ENCODE measurements around the gene ANO7.

Gene ANO7

DNA sequence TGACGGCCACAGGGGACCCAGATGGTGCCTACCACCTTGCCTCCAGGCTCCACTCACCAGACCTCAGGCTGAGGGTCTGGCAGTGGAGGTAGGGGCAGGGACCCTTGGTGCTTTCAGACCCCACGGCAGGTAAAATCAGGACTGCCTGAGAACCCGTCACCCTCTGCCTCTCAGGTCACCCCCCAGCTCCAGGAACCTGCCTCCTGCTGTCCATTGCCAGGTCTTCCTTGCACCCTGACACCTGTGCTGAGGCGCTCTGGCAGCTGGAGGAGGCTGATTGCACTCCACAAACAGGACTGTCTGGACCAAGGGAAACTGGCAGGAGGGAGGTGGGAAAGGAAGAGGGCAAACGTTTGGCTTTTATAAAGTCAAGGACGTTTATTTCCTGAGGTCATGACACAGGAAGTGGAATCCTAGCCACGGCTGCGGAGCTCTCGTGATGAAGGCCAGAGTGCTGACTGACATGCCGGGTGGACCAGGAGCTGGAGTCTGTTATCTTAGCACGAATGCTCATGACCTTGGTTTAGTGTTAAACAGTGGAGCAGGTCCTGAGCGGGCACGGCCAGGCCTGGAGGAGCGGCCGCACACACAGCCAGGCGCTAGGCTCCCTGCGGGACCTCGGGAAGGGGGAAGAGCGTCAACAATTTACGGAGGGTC, 40.5 kb downstream of the ANO7 start:
- DNase-seq: no peak

DNA sequence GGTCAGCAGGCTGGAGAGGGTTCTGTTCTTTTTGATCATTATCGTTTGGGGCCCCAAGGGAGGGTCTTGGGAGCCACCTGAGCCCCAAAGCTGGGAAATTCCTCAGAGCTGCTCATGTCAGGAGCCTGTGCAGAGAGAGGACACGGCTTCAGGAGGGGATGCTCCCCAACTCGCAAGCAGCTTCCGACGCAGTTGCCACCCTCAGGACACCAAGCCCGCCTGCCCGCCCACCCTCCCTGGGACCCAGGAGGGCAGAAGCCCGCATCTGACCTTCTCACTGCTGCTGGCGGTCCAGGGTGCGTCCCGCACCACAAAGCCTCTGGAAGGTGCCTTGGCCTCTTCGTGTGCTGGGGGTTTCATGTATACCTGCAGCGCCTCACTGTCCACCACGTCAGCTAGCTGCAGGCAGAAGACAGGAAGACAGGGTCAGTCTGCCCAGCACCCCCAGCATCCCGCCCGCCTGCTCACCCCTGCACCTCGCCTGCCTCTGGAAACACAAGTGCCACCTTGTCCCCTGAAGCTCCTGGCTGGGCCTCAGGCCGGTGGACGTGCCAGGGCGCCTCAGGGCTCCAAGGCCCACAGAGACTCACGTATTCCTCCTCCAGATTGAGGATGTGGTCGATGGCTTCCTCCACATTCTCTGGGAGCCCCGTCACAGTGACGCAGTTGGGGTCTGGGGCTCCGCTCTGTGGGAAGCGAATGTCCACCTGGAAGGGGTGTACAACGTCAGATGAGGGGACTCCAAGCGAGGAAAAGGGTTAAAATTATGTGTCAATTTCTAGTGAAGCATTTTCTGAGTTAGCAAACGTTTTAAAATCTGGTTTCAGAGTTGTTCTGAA, 41.3 kb downstream of the ANO7 start:
- DNase-seq: no peak

DNA sequence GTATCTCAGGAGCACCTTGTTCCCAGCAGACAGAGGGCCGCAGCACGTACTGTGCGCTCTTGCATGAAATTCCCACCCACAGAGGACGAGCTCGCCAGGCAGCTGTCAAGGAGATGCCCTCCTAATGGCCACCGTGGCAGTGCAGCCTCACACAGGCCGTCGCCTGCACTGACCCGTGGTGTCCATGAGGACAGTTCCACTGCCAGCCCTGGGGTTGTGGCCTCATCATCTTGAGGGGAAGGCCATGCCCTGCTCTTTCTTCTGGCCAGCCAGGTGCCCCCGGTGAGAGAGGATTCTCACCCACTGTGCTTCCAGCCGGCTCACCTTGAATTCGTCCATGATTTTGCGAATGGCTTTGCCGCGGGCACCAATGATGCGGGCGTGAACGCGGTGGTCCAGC, 42.0 kb downstream of the ANO7 start:
- DNase-seq: no peak

DNA sequence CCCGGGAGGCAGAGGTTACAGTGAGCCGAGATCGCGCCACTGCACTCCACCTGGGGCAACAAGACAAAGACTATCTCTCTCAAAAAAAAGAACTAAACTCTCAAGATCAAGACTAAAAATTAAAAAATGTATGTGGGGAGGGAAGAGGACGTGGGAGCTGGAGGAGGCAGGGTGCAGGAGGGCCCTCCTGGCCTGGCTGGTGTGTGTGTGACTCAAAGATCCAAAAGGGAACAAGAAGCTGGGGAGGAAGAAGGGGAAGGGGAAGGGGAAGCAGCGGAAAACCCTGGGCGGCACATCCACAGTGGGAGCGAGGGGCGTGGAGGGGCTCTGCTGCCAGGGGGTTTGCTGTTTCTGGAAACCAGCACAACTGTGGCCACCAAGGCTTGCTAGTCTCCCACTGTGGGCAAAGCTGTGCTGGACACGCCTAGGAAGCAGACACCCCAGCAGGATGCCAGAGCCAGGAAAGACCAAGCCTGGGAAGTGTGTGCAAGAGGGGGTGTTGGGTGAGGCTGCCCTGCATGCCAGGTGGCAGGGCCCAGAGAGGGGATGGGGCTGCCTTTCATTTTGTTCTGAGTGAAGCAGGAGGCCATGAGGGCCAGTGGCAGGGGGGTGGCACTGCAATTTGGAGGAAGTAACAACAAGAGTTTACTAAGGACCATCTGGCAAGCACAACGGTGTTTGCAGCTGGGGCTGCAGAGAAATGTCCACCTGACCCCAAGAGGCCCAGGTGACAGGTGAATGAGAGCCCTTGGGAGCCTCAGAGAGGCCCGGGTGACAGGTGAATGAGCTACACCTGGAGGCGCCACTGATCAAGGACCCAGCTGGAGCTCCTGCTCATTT, 44.5 kb downstream of the ANO7 start:
- DNase-seq: no peak

GRCh38 chr2:241234066-241234790, 45.8 kb downstream of the ANO7 start:
- no peak for DNase-seq

- no peak for DNase-seq
Measured at GRCh38 chr2:241234962-241235740, 46.7 kb downstream of the ANO7 start.

DNA sequence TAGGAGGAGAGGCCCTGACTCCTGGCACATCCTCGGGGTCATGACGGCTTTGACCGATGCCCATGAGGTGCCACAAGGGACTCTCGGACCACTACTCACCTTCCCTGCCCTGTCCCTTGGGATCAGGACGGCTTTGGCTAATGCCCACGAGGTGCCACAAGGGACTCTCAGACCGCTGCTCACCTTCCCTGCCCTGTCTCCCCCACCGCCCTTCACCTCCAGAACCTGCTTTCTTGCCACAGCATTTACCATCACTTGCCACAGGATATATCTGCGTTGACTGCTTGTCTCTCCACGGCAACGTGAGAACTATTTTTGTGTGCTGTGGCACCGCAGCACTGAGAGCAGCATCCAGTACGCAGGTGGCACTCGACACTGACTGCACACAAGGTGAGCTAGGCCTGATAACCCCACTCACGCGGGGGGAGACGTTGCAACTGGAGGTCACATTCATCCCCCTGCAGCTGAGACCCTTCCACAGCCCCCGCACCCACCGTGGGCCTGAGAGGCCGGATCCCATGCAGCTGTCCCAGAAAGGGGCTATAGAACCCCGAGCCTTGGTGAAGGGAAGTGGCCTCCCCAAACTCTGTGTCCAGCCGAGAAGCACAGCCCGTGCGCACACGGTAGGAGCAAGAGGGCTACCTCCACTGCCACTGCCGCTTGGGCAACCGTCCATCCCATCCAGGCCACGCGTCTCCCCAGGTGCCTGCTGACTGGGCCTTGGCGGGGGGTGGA, 47.5 kb downstream of the ANO7 start:
- no peak for DNase-seq

DNA sequence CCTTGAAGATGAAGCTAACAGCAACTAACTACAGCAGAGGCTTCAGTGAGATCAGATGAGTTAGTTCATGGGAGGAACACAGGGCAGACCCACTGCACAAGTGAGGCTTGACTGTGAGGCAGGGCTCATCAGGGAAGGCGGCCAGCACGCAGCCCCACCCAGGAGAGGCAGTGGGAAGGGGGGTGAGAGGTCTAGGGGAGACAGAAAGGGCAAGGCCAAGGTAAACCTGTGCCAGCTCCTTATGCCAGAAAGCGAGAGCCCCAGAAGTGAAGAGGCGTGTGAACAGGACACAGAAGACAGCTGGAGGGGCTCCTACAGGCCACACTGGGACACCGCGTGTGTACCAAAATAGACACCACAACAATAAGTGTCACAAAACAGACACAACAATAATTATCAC, 48.6 kb downstream of the ANO7 start:
- no peak for DNase-seq

GRCh38 chr2:241237949-241238371, 49.5 kb downstream of the ANO7 start:
- DNase-seq: no peak

DNA sequence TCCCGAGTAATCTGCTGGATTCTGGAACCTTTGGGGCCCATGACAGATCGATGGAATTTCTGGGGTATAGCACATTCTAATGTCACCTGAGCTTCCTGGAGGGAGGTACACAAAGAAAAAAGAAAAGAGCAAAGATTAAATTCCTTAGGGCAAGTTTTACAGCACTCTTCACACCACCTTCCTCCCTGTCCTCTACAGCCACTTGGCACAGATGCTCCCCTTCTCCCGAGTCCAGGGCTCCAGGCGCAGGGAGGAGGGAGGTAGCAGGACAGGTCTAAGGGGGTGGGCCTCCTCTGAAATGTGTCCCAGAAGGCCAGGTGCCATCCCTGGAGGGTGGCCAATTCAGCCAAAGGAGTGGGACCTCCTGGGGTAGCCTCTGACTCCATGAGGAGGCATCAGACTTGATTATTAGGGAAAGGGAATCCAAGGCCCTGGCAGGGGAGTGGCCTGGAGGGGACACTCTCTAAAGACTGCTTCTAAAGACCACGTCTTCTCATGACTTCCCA, 50.3 kb downstream of the ANO7 start:
- DNase-seq: no peak

DNA sequence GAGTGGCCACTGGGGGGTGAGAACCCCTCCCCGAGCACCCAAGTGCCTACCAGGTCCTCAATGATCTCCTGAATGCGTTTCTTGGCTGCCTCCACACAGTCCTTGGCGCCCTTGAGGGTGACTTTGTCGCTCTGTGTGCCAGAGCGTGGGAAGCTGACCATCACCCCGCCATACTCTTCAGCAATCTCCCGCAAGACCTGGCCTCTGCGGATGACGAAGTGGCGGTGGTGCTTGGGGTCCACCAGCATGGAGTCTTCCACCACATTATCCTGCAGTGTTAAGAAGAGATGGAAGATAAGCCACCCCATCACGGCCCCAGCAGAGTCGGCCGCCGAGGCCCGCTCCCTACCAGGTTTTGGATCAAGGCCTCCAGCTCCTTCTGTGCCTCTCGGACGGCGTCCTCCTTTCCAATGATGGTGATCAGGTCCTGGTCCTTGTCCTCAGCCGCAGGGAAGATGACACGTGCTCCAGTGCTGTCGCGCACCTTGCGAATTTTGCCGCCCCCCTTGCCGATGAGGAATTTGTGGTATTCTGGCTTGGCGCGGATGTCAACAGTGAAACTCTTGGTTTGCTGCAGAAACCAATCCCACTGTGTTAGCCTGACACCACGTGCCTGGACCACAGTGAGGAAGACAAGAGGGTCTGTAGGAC, 51.2 kb downstream of the ANO7 start:
- no peak for DNase-seq

DNA sequence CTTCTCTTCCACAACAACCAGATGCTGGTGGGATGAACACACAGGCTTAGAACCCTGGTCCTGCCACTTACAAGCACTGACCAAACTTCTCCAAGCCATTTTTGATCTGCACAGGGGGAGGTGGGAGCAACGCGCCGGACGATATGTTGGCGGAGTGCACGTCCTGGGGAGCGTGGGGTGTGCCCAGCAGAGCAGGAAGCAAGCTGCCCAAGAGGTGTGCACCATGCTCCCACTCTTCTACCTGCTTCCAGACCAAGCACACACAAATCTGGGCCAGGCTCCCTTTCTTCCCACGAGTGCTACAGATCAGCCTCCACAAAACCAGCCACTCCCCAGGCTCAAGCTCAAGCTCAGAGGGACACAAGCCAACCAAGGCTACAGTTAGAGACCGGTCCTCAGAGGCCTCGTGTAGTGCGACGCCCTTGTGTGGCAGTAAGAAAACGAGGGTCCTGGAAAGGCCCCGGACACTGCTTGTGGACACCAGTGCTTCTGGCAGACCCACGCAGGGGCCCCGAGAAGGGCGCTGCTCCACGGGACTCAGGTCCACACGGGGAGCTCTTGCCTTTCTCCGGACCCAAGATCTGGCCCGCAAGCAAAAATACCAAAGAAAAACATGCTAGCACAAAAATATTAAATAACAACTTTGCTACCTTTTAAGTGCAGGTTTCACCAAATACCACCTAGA, 52.0 kb downstream of the ANO7 start:
- DNase-seq: no peak

GRCh38 chr2:241241669-241242068, 53.2 kb downstream of the ANO7 start:
- DNase-seq: no peak

DNA sequence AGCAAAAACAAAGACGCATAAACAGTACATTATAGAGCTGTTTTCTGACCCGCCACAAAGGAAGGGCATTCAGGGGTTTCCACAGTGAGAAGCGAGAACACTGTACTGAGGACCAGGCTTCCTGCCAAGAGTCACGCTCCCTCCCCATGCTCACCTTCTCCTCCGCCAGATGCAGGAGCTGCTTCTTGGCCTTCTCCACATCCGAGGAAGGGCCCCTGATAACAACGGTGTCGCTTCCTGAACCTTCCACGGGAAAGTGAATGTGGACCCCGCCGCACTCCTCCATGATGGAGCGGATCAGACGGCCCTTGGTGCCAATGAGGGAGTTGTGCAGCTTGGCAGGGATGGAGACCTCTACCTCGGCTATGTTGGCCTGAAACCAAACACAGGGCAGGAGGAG, 53.8 kb downstream of the ANO7 start:
- DNase-seq: no peak

GRCh38 chr2:241244368-241244767, 55.9 kb downstream of the ANO7 start:
- DNase-seq: no peak

DNA sequence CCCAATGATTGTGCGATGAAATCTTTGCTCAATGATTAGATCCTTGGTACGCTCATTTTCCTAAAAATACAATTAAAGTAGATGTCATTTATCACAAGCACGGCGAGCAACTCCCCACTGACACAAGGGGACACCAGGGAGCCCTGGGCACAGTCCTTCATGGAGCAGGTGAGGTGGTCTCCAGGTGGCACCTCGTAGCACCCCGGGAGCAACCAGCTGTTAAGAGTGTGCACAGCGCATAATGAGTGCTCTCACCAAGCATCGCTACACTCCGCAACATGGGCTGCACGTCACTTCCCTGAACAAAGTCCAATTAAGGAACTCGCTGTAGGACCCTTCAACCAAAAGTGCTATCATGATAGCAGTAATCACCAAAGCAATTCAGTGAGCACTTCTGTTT, 59.8 kb downstream of the ANO7 start:
- no peak for DNase-seq

- no peak for DNase-seq
Measured at GRCh38 chr2:241248897-241249296, 60.4 kb downstream of the ANO7 start.

- no peak for DNase-seq
Measured at GRCh38 chr2:241249654-241250053, 61.2 kb downstream of the ANO7 start.

GRCh38 chr2:241252778-241253475, 64.5 kb downstream of the ANO7 start:
- no peak for DNase-seq

Measured in activated T-cell treated with anti-CD3 and anti-CD28 coated beads, Interleukin-2, amount 50 U/mL, for 1 hour (primary cell).